Fibroblast of lung (primary cell): ENCODE results near the gene AKAP6.

Source experiments
- CTCF ChIP-seq, 2 donors: IDR thresholded peaks in 1 of 2; conservative IDR thresholded peaks in 1 of 2; 1 replicate in 1 of 2; 2 replicates in 1 of 2; pipeline ENCODE4 v1.5.1; 2011 to 2012; ENCODE audit warnings: low read length in 2 of 2, control low read depth in 1 of 2, inconsistent platforms in 1 of 2, low read depth in 1 of 2, mild to moderate bottlenecking in 1 of 2
- EZH2 ChIP-seq: IDR thresholded peaks from 2 replicates; pipeline ENCODE4 v1.5.1; 2012; ENCODE audit warnings: low read length, control low read depth, mild to moderate bottlenecking; ENCODE audit errors: missing control alignments

DNA sequence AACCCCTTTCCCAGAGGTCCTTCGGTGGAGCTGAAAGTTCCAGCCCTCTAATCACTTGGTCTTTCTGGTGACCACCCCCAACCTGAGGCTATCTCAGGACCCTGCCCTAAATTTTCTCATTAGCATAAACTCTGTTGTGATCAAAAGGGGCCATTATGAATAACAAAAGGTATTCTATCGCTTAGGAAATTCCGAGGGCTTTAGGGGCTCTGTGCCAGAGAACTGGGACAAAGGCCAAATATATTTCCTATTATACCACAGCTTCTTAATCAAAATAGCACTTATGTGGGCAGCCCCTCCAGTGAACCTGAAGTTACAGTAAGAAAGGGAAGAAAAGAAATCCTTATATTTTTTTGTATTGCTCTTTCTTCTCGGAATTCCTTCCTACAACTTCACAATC is 484.3 kb downstream of the AKAP6 start:
- TF ChIP-seq EZH2 (no peak), CTCF (conservative IDR thresholded peaks at IDR 0.05 in 1 of 2, IDR thresholded peaks at IDR 0.05 in 1 of 2; ENCODE audit: low read depth in 1 of 2, low read length in 2 of 2) (no peak)
